ENCODE measurements around the gene LSS. TPM values are rescaled to one million over a fixed set of nuclear protein-coding genes. Genes with fewer than 3 reads are reported as not detected.

LSS gene
- total RNA-seq, 1 experiment from 2014 or later, result 45.5 TPM

GRCh38 chr21:46161633-46162592 lies 66.7 kb downstream of the LSS start:
- H3K4me1 Mint-ChIP-seq (ENCODE audit: insufficient read depth, unreplicated experiment), result peaks cover 5% of the 10 kb centered on the region
- intact Hi-C loops (cut with micrococcal nuclease), result no loop called here
- H3K27me3 Mint-ChIP-seq (ENCODE audit: insufficient read depth, unreplicated experiment), result no peaks in the 10 kb centered on the region
- no peak overlapping the region for H3K27ac Mint-ChIP-seq (ENCODE audit: low read depth, unreplicated experiment)
- ChIA-PET POLR2A (no interaction called here), CTCF (no interaction called here)
- DNase-seq (ENCODE audit: unreplicated experiment), result no peak
- TF ChIP-seq, protein P1, sequence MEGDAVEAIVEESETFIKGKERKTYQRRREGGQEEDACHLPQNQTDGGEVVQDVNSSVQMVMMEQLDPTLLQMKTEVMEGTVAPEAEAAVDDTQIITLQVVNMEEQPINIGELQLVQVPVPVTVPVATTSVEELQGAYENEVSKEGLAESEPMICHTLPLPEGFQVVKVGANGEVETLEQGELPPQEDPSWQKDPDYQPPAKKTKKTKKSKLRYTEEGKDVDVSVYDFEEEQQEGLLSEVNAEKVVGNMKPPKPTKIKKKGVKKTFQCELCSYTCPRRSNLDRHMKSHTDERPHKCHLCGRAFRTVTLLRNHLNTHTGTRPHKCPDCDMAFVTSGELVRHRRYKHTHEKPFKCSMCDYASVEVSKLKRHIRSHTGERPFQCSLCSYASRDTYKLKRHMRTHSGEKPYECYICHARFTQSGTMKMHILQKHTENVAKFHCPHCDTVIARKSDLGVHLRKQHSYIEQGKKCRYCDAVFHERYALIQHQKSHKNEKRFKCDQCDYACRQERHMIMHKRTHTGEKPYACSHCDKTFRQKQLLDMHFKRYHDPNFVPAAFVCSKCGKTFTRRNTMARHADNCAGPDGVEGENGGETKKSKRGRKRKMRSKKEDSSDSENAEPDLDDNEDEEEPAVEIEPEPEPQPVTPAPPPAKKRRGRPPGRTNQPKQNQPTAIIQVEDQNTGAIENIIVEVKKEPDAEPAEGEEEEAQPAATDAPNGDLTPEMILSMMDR (IDR thresholded peaks at IDR 0.05; ENCODE audit: unreplicated experiment), result no peak
- H3K4me3 Mint-ChIP-seq (ENCODE audit: unreplicated experiment), result no peak overlapping the region
- no peaks in the 10 kb centered on the region for H3K36me3 Mint-ChIP-seq (ENCODE audit: insufficient read depth, unreplicated experiment)
- H3K9me3 Mint-ChIP-seq (ENCODE audit: unreplicated experiment), result no peaks in the 10 kb centered on the region
- no TSS peak for BruUV-seq (replicated peaks)

GRCh38 chr21:46160907-46161632 lies 67.5 kb downstream of the LSS start:
- intact Hi-C loops (cut with micrococcal nuclease), result no loop called here
- no peak for DNase-seq (ENCODE audit: unreplicated experiment)
- Mint-ChIP-seq H3K4me1 (ENCODE audit: insufficient read depth, unreplicated experiment) (peaks cover 5% of the 10 kb centered on the region), H3K27ac (ENCODE audit: low read depth, unreplicated experiment) (no peak overlapping the region), H3K36me3 (ENCODE audit: insufficient read depth, unreplicated experiment) (no peaks in the 10 kb centered on the region), H3K9me3 (ENCODE audit: unreplicated experiment) (no peaks in the 10 kb centered on the region), H3K4me3 (ENCODE audit: unreplicated experiment) (no peak overlapping the region), H3K27me3 (ENCODE audit: insufficient read depth, unreplicated experiment) (no peaks in the 10 kb centered on the region)
- TF ChIP-seq, protein P1 (IDR thresholded peaks at IDR 0.05; ENCODE audit: unreplicated experiment), result no peak
- POLR2A ChIA-PET, result no interaction called here
- BruUV-seq (replicated peaks), result no TSS peak
- CTCF ChIA-PET, result interaction anchor here (2.6 kb wide), 1 partner anchor 18 kb away, joined by 11 read pairs; no protein-coding TSS in a partner anchor

DNA sequence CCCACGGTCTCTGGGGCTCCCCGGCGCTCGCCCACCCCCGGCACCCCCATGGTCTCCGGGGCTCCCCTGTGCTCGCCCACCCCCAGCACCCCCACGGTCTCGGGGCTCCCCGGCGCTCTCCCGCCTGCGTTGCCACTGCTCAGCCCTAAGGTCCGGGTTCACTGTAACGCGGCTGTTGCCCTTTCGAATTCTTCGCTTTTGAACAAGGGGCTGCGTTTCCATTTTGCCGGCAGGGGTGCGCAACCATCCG lies 68.0 kb downstream of the LSS start:
- POLR2A ChIA-PET, result no interaction called here
- Mint-ChIP-seq H3K4me3 (ENCODE audit: unreplicated experiment) (no peak overlapping the region), H3K27me3 (ENCODE audit: insufficient read depth, unreplicated experiment) (no peaks in the 10 kb centered on the region), H3K4me1 (ENCODE audit: insufficient read depth, unreplicated experiment) (peaks cover 5% of the 10 kb centered on the region), H3K27ac (ENCODE audit: low read depth, unreplicated experiment) (no peak overlapping the region), H3K9me3 (ENCODE audit: unreplicated experiment) (no peaks in the 10 kb centered on the region), H3K36me3 (ENCODE audit: insufficient read depth, unreplicated experiment) (no peaks in the 10 kb centered on the region)
- no peak for DNase-seq (ENCODE audit: unreplicated experiment)
- TF ChIP-seq, protein P1 (IDR thresholded peaks at IDR 0.05; ENCODE audit: unreplicated experiment), result no peak
- CTCF ChIA-PET, result interaction anchor here (2.6 kb wide), 1 partner anchor 17 kb away, joined by 11 read pairs; no protein-coding TSS in a partner anchor
- BruUV-seq (replicated peaks), result no TSS peak
- intact Hi-C loops (cut with micrococcal nuclease), result no loop called here

GRCh38 chr21:46159841-46160656 lies 68.5 kb downstream of the LSS start:
- Mint-ChIP-seq H3K9me3 (ENCODE audit: unreplicated experiment) (no peaks in the 10 kb centered on the region), H3K4me3 (ENCODE audit: unreplicated experiment) (no peak overlapping the region), H3K36me3 (ENCODE audit: insufficient read depth, unreplicated experiment) (no peaks in the 10 kb centered on the region), H3K27ac (ENCODE audit: low read depth, unreplicated experiment) (no peak overlapping the region), H3K4me1 (ENCODE audit: insufficient read depth, unreplicated experiment) (peaks cover 5% of the 10 kb centered on the region), H3K27me3 (ENCODE audit: insufficient read depth, unreplicated experiment) (no peaks in the 10 kb centered on the region)
- no peak for DNase-seq (ENCODE audit: unreplicated experiment)
- ChIA-PET POLR2A (no interaction called here), CTCF (interaction anchor here (0.6 to 2.6 kb wide), 3 partner anchors 17 to 69 kb away, joined by 3 to 11 read pairs (median 4); no protein-coding TSS in a partner anchor)
- intact Hi-C loops (cut with micrococcal nuclease), result no loop called here
- TF ChIP-seq, protein P1 (IDR thresholded peaks at IDR 0.05; ENCODE audit: unreplicated experiment), result no peak
- no TSS peak for BruUV-seq (replicated peaks)
